SJCRH30 (cell line): ENCODE data around the gene KIF5B. TPM values are rescaled to one million over a fixed set of nuclear protein-coding genes. Genes with fewer than 3 reads are reported as not detected.
A peak's percentile ranks its signal among the peaks of the same experiment; 100 is the strongest.
"Not testable (repeated sequence)": the region's sequence is repeated elsewhere in the genome, so short reads cannot be mapped to it uniquely, and the experiment has no call there.

ENCODE experiments used
- DNase-seq, 2 experiments: peaks; one replicate each; pipeline ENCODE4 v3.0.0-alpha.2; 2015 to 2020
- H3K27ac ChIP-seq: fragments of 250-450 bp; sonication (Bioruptor Pico); 2 replicates; pipeline ENCODE4 v1.5.1; 2020; ENCODE audit warnings: mild to moderate bottlenecking, moderate library complexity
- H3K27me3 ChIP-seq: fragments of 250-450 bp; sonication (Bioruptor Pico); 2 replicates; pipeline ENCODE4 v1.5.1; 2020; ENCODE audit warnings: mild to moderate bottlenecking, moderate library complexity
- H3K36me3 ChIP-seq: fragments of 250-450 bp; sonication (Bioruptor Pico); 2 replicates; pipeline ENCODE4 v1.5.1; 2020; ENCODE audit warnings: mild to moderate bottlenecking, moderate library complexity
- H3K4me1 ChIP-seq: fragments of 250-450 bp; sonication (Bioruptor Pico); 2 replicates; pipeline ENCODE4 v1.5.1; 2020; ENCODE audit warnings: mild to moderate bottlenecking, moderate library complexity
- H3K4me3 ChIP-seq: fragments of 250-450 bp; sonication (Bioruptor Pico); 2 replicates; pipeline ENCODE4 v1.5.1; 2020; ENCODE audit warnings: mild to moderate bottlenecking, moderate library complexity
- H3K9me3 ChIP-seq: fragments of 250-450 bp; sonication (Bioruptor Pico); replicated peaks from 2 replicates; pipeline ENCODE4 v1.5.1; 2020; ENCODE audit warnings: mild to moderate bottlenecking, moderate library complexity
- total RNA-seq: library from RNA; depleted of rRNA; stranded (reverse); fragments of >200 nt; shearing (Covaris generic); gene quantifications from 2 replicates; pipeline ENCODE4 v1.2.3, GENCODE V29; 2014; rRNA removed

The KIF5B gene
- total RNA-seq = 208 and 238 TPM in 2 replicates

- Histone ChIP-seq H3K27ac (peak within 1 kb of the TSS; percentile 95), H3K36me3 (peaks cover 18% of the 10 kb centered on the region), H3K9me3 (no peaks in the 10 kb centered on the region), H3K27me3 (no peaks in the 10 kb centered on the region), H3K4me1 (peaks cover 5% of the 10 kb centered on the region; the same call in 1 of the 2 replicates), H3K4me3 (peak within 1 kb of the TSS; percentile 94)
- DNase-seq = peak; percentile 91 to 96
Observed at GRCh38 chr10:32056136-32057035, at the start of gene KIF5B. KIF5B (minus strand) TSS chr10:32056425; CDS start chr10:32055973, 452 bp downstream.

- no peaks in the 10 kb centered on the region for H3K4me1 ChIP-seq
- no peak overlapping the region for H3K27ac ChIP-seq
- no peaks in the 10 kb centered on the region for H3K27me3 ChIP-seq
- H3K36me3 ChIP-seq = no peaks in the 10 kb centered on the region
- no peak overlapping the region for H3K4me3 ChIP-seq
- DNase-seq = no peak
- H3K9me3 ChIP-seq = no peaks in the 10 kb centered on the region
Observed at GRCh38 chr10:32105782-32106382, 49.7 kb upstream of the KIF5B start.

GRCh38 chr10:32104622-32105509, 48.6 kb upstream of the KIF5B start:
- Histone ChIP-seq H3K9me3 (no peaks in the 10 kb centered on the region), H3K4me3 (no peak overlapping the region), H3K4me1 (no peaks in the 10 kb centered on the region), H3K36me3 (no peaks in the 10 kb centered on the region), H3K27me3 (no peaks in the 10 kb centered on the region), H3K27ac (no peak overlapping the region)
- DNase-seq = no peak

- no peaks in the 10 kb centered on the region for H3K27me3 ChIP-seq
- H3K9me3 ChIP-seq = no peaks in the 10 kb centered on the region
- H3K27ac ChIP-seq = no peak overlapping the region
- H3K4me1 ChIP-seq = no peaks in the 10 kb centered on the region
- H3K36me3 ChIP-seq = no peaks in the 10 kb centered on the region
- DNase-seq = no peak
- H3K4me3 ChIP-seq = no peak overlapping the region
Observed at GRCh38 chr10:32104181-32104580, 48.0 kb upstream of the KIF5B start.

- H3K36me3 ChIP-seq = no peaks in the 10 kb centered on the region
- H3K27ac ChIP-seq = no peak overlapping the region
- no peaks in the 10 kb centered on the region for H3K4me1 ChIP-seq
- no peak for DNase-seq
- H3K27me3 ChIP-seq = no peaks in the 10 kb centered on the region
- 0 out of 2 replicates have a peak, but pooled peaks cover 2% of the 10 kb centered on the region for H3K9me3 ChIP-seq
- no peak overlapping the region for H3K4me3 ChIP-seq
Observed at GRCh38 chr10:32103721-32104120, 47.5 kb upstream of the KIF5B start.

GRCh38 chr10:32098566-32099259, 42.5 kb upstream of the KIF5B start:
- H3K27ac ChIP-seq, H3K4me3 ChIP-seq, H3K36me3 ChIP-seq, H3K27me3 ChIP-seq, H3K4me1 ChIP-seq, H3K9me3 ChIP-seq, DNase-seq: not testable (repeated sequence)

- DNase-seq = no peak
- H3K4me1 ChIP-seq = no peaks in the 10 kb centered on the region
- H3K9me3 ChIP-seq = 0 out of 2 replicates have a peak, but pooled peaks cover 7% of the 10 kb centered on the region
- 0 out of 2 replicates have a peak, but pooled peaks cover 5% of the 10 kb centered on the region for H3K27me3 ChIP-seq
- no peaks in the 10 kb centered on the region for H3K36me3 ChIP-seq
- no peak overlapping the region for H3K27ac ChIP-seq
- H3K4me3 ChIP-seq = no peak overlapping the region
Observed at GRCh38 chr10:32095116-32095733, 39.0 kb upstream of the KIF5B start.

- Histone ChIP-seq H3K27me3 (0 out of 2 replicates have a peak, but pooled peaks cover 5% of the 10 kb centered on the region), H3K4me1 (no peaks in the 10 kb centered on the region), H3K4me3 (no peak overlapping the region), H3K9me3 (0 out of 2 replicates have a peak, but pooled peaks cover 4% of the 10 kb centered on the region), H3K27ac (no peak overlapping the region), H3K36me3 (no peaks in the 10 kb centered on the region)
- DNase-seq = no peak
Observed at GRCh38 chr10:32093650-32094049, 37.4 kb upstream of the KIF5B start.

- no peak for DNase-seq
- Histone ChIP-seq H3K27ac (no peak overlapping the region), H3K27me3 (0 out of 2 replicates have a peak, but pooled peaks cover 5% of the 10 kb centered on the region), H3K36me3 (no peaks in the 10 kb centered on the region), H3K4me1 (no peaks in the 10 kb centered on the region), H3K4me3 (no peak overlapping the region), H3K9me3 (0 out of 2 replicates have a peak, but pooled peaks cover 3% of the 10 kb centered on the region)
Observed at GRCh38 chr10:32091046-32091445, 34.8 kb upstream of the KIF5B start.

- Histone ChIP-seq H3K9me3 (0 out of 2 replicates have a peak, but pooled peaks cover 3% of the 10 kb centered on the region), H3K4me1 (no peaks in the 10 kb centered on the region), H3K4me3 (no peak overlapping the region), H3K27me3 (no peaks in the 10 kb centered on the region), H3K27ac (no peak overlapping the region), H3K36me3 (no peaks in the 10 kb centered on the region)
- DNase-seq = no peak
Observed at GRCh38 chr10:32084185-32084851, 28.1 kb upstream of the KIF5B start.

- Histone ChIP-seq H3K27me3 (no peaks in the 10 kb centered on the region), H3K27ac (no peak overlapping the region), H3K4me1 (peaks cover 5% of the 10 kb centered on the region; the same call in 1 of the 2 replicates), H3K4me3 (no peak overlapping the region), H3K36me3 (no peaks in the 10 kb centered on the region), H3K9me3 (no peaks in the 10 kb centered on the region)
- peak; percentile 53 to 60 for DNase-seq
Observed at GRCh38 chr10:32077896-32078485, 21.8 kb upstream of the KIF5B start.

GRCh38 chr10:32073659-32074058, 17.4 kb upstream of the KIF5B start:
- no peak overlapping the region for H3K4me3 ChIP-seq
- no peaks in the 10 kb centered on the region for H3K9me3 ChIP-seq
- DNase-seq = no peak
- H3K4me1 ChIP-seq = peaks cover 5% of the 10 kb centered on the region; the same call in 1 of the 2 replicates
- no peak overlapping the region for H3K27ac ChIP-seq
- H3K27me3 ChIP-seq = no peaks in the 10 kb centered on the region
- no peaks in the 10 kb centered on the region for H3K36me3 ChIP-seq

- no peaks in the 10 kb centered on the region for H3K36me3 ChIP-seq
- peaks cover 5% of the 10 kb centered on the region; the same call in 1 of the 2 replicates for H3K4me1 ChIP-seq
- no peaks in the 10 kb centered on the region for H3K9me3 ChIP-seq
- no peaks in the 10 kb centered on the region for H3K27me3 ChIP-seq
- H3K27ac ChIP-seq = no peak overlapping the region
- DNase-seq = no peak
- no peak overlapping the region for H3K4me3 ChIP-seq
Observed at GRCh38 chr10:32073128-32073527, 16.9 kb upstream of the KIF5B start.
